HG03442 (cell line): Measurements from ENCODE around the gene MIA.
"Not testable (repeated sequence)": the region's sequence is repeated elsewhere in the genome, so short reads cannot be mapped to it uniquely, and the experiment has no call there.

ENCODE experiments used
- ATAC-seq: cut with Tn5 transposase; IDR thresholded peaks from one replicate; pipeline ENCODE4 v1.9.1; 2021; ENCODE audit warnings: mild to moderate bottlenecking, moderate library complexity; ENCODE audit not compliant: unreplicated experiment

The MIA gene

DNA sequence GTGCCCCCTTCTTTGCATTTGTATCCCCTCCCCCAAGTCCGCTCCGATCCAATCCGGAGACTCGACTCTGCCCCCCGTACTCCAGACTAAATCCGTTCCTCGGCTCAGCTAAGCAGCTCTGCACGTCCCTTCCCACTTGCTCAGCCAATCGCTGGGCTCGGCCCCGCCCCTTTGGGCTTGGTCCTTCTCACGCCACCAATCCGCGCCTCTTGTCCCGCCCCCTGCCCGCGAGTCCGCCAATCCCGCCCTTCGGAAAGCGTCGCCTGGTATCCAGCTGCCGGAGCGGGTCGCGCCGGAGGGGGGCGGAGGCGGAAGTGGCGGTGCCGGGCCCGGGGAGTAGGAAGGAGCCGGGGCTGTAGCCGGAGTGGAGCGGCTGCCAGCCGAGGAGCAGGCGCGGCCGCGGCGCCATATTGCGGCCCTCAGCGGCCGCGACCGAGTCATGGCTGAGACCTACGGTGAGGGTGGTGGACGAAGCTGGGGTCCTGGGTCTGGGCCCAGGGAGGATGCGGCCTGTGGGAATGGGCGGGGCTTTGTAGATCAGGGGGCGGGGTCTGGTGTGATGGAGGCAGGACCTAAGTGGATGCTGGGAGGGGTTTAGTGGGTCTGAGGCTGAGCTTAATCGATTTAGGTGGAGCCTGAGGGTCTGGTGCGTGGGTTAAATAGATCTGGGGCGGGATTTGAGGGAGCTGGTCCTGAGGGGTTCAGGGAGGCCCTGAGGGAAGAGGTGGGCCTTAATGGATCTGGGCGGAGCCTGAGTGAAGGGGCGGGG, 2.8 kb downstream of the MIA start, which contains the start of gene RAB4B:
TSS of gene RAB4B (plus strand) at position 311 of the 769 bp plus-strand sequence. CDS start at position 440, 129 bp downstream.
- peak; percentile 61 for ATAC-seq

DNA sequence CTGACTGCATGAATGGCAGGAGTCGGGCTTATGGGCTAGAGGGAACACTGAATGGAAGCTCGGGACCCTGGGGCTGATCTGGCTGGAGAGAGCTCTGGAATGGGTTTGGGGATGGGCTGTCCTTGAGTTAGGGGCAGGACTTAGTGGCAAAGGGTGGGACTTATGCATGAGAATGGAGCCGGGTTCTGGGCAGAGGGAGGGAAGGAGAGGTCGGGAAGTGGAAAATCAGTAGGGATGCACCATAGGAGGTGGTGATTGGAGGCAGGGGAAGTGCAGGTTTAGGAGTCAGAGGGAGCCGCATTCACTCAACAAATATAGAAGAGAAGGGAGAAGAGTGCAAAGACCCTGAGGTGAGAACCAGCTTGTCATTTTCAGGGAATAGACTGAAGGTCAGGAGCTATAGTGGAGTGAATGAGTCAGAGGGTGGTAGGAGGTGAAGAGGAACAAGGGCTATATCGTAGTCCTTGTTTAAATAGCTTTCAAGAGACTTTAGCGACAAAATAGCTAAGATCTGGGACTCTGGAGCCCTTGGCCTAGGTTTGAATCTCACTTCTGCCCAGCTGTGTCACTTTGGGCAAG, 3.5 kb downstream of the MIA start:
- no peak for ATAC-seq

- no peak for ATAC-seq
These were observed 5.3 kb downstream of the MIA start for GRCh38 chr19:40780582-40780981.

DNA sequence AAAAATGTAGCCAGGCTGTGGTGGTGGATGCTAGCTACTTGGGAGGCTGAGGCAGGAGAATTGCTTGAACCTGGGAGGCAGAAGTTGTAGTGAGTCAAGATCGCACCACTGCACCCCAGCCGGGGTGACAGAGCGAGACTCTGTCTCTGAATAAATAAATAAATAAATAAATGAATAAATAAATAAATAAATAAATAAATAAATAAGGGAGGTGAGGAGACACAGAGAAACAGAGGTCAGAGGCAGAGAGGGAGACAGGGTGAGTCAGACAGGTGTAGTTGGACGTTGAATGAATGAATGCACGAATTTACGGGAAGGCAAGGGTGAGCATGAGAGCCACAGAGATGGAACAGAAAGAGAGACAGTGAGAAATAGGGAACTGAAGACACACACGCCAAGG, 5.8 kb downstream of the MIA start:
- ATAC-seq = no peak

- no peak for ATAC-seq
These were observed 8.4 kb downstream of the MIA start for GRCh38 chr19:40783711-40784110.

DNA sequence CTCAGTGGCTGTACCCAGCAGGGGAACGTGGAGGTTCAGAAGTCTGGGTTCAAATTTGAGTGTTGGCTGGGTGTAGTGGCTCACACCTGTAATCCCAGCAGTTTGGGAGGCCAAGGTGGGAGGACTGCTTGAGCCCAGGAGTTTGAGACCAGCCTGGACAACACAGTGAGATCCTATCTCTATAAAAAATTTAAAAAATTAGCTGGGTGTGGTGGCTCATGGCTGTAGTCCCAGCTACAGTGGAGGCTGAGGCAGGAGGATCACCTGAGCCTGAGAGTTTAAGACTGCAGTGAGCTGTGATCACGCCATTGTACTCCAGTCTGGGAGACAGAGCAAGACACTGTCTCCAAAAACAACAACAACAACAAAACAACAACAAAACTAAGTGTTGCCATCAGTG, 8.8 kb downstream of the MIA start:
- not testable (repeated sequence) for ATAC-seq

DNA sequence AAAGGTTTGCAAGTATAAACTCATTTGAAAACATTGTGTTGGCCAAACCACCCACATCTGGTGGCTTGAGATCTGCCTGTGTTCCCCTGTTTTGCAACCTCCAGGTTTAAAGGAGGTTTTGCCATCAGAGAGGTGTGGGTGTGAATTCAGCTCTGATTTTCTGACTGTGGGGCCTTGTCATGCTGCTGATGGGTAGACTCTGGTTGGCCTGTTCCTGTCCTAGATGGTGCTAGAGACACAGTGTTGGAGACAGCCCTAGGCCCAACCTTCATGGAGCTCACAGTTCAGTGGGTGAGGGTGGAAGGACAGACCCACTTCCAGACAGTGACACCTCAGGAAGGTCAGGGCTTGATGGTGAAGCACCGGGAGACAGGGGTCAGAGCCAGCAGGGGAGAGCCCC, 10.2 kb downstream of the MIA start:
- no peak for ATAC-seq

DNA sequence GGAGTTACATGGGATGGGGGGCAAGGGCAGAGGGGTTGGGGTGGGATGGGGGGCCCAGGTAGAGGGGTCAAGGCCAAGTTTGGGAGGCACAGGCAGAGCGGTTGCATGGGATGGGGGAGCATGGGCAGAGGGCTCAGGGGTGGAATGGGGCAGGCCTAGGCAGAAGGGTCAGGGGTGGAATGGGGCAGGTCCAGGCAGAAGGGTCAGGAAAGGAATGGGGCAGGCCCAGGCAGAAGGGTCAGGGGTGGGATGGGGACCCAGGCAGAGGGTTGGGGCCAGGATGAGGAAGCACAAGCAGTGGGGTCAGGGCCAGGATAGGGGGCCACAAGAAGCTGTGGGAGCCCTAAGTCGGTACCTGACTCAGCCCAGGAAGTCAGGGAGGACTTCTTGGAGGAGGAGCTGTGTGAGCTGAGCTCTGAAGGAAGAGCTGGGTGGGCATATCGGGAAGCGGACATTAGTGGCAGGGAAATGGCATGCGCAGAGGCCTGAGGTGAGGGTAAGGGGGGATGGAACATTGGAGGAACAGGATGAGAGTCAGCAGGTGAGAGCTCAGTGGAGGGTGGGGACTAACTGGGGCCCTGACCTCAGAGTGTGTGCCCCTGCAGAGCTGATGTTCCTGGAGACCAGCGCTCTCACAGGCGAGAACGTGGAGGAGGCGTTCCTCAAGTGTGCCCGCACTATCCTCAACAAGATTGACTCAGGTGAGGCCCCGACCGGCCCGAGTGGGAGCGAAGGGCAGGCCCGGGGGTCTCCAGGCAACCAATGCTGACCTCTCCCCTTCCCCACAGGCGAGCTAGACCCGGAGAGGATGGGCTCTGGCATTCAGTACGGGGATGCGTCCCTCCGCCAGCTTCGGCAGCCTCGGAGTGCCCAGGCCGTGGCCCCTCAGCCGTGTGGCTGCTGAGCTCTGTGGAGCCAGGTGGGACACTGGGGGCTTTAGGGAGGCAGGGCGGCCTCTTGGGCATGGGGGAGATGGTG, 11.0 kb downstream of the MIA start:
- ATAC-seq = no peak

DNA sequence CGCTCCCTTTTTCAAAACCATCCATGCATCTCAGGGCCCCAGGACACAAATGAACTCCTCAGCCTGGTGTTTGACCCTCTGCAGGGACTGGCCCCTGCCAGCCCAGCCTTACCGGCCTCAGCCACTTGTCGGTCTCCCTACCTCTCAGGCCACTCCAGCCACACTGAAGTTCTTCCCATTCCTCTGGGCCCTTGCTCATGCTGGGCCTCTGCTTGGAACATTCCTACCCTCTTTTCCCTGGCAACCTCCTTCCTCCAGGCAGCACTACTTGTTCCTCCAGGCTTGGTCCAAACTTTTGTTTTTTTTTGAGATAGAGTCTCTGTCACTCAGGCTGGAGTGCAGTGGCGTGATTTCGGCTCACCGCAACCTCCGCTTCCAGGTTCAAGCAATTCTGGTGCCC, 16.0 kb downstream of the MIA start:
- no peak for ATAC-seq

- ATAC-seq = no peak
These were observed 16.7 kb downstream of the MIA start for GRCh38 chr19:40791996-40792395.

DNA sequence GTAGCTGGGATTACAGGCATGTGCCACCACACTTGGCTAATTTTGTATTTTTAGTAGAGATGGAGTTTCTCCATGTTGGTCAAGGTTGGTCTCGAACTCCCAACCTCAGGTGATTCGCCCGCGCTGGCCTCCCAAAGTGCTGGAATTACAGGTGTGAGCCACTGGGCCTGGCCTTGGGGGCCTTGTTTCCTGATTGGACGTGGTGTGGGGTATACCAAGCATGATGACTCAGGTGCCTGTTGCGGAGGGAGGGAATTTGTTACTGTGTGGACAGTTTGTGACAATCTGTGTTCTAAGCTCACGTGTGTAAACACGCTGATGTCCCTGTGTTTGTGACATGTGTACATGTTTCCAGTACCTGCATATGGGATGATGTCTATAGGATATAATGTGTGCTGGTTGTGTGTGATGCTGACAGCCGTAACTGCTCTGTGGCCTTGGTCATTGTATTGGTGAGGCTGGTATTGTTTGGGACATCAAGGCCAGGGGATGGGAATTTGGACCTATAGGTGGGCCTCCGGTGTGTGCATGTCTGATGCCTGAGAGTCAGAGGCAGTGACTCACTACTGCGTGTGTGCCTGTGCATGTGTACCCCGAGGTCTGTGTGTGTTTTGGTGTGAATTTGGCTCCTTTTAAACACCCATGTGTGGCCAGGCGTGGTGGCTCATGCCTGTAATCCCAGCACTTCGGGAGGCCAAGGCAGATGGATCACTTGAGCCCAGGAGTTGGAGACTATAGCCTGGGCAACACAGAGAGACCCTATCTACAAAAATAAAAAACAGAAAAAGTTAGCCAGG, 22.0 kb downstream of the MIA start:
- no peak for ATAC-seq

- ATAC-seq = no peak
These were observed 22.8 kb downstream of the MIA start for GRCh38 chr19:40797963-40798682.

GRCh38 chr19:40798683-40799557, 23.6 kb downstream of the MIA start, which contains the start of gene EGLN2:
TSS of gene EGLN2 (plus strand) at chr19:40799191. CDS start at chr19:40800573, 1,382 bp downstream.
- ATAC-seq = peak; percentile 76

DNA sequence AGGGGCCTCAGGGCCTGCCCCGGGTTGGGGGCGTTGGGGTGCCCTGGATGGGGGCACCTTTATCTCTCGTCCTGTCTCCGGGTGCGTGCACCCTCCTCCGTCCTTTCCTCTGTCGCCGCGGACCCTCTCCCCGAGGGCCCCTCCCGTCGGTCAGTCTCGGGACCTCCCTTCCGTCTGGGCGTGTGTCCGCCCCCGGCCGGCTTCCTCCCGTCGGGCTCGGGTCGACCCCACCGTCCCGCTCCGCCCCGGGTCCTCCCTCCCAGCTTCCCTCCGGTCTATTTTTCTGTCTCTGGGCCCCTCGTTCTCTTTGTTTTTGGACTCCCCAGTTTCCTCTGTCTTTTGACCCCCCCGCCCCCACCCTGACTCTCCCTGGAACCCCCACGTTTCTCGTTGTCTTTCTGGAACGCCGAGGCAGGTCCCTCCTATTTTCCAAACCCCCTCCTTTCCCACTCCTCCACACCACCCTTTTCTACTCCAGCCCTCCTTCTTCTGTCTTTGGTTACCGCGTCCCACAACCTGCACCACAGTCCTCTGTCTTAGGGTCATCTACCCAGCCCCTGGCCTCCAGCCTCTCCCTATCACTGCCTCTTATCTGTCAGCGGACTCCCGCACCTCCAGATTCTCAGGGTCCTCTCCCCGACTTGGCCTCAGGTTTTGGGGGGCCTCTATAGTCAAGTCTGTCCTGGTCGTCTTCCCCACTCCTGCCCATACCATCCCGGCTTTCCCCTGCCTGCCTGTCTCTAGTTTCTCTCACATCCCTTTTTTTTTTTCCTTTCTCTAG, 24.4 kb downstream of the MIA start:
- ATAC-seq = no peak

DNA sequence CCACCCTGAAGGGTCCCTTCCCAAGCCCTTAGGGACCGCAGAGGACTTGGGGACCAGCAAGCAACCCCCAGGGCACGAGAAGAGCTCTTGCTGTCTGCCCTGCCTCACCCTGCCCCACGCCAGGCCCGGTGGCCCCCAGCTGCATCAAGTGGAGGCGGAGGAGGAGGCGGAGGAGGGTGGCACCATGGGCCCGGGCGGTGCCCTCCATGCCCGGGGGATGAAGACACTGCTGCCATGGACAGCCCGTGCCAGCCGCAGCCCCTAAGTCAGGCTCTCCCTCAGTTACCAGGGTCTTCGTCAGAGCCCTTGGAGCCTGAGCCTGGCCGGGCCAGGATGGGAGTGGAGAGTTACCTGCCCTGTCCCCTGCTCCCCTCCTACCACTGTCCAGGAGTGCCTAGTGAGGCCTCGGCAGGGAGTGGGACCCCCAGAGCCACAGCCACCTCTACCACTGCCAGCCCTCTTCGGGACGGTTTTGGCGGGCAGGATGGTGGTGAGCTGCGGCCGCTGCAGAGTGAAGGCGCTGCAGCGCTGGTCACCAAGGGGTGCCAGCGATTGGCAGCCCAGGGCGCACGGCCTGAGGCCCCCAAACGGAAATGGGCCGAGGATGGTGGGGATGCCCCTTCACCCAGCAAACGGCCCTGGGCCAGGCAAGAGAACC, 25.1 kb downstream of the MIA start:
- ATAC-seq = no peak

GRCh38 chr19:40800997-40801377, 25.7 kb downstream of the MIA start:
- ATAC-seq = no peak

DNA sequence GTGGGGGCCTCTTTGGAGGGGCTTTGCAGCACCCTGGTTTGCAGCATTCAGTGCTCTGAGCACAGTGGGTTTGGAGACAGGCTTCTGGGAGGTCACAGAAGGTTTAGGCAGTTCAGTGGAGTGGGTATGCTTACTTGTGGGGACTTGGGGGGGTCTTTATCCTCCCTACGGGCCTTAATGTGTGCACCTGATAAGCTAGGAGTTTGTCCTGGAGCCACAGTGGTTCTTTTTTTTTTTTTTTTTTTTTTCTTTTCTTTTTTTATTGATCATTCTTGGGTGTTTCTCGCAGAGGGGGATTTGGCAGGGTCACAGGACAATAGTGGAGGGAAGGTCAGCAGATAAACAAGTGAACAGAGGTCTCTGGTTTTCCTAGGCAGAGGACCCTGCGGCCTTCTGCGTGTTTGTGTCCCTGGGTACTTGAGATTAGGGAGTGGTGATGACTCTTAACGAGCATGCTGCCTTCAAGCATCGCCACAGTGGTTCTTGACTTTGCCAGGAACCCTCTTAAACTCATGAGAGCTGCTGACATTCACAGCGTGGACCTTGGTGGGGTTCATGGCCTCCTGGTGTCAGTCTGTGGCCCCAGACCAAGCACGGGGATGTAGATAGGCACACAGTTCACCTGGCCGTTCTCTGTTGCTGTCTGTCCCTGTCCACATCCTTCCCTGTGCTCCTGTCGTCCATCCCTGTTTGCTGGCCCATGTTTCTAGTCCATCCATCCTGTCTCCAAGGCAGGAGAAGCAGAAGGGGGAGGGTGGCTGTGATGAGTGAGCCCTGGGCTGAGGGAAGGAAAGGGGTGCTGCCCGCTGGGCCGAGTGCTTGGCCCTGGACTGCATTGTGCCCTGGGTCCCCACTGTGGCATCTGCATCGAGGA, 26.3 kb downstream of the MIA start:
- ATAC-seq = no peak
